ENCODE measurements around the gene FBL. TPM values are rescaled to one million over a fixed set of nuclear protein-coding genes. Genes with fewer than 3 reads are reported as not detected.

The FBL gene
- total and polyA plus RNA-seq, 10 of the 15 experiments (the other 5 are each of a cell fraction or from before 2014, with no cell fraction given), result 156 to 1,083 (median 478) TPM

DNA sequence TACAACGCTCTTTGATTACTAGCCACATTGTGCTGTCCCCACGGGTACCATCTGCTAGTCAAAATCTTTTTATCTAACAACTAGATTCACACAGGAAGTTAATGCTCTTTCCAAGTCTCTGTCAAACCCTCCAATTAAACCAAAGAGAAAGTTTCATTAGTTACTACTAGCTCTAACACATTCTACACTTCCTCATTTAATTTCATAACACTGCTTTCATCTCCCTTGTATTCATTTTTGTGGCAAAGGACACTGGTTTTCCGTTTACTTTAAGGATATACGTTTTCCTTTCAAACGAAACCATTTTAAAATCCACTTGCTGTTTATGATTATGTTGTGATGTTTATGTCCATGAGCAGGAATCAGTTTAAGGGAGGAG, 17.5 kb downstream of the FBL start (continued):
- no peak for TF ChIP-seq NR2C1 (IDR thresholded peaks at IDR 0.05)

DNA sequence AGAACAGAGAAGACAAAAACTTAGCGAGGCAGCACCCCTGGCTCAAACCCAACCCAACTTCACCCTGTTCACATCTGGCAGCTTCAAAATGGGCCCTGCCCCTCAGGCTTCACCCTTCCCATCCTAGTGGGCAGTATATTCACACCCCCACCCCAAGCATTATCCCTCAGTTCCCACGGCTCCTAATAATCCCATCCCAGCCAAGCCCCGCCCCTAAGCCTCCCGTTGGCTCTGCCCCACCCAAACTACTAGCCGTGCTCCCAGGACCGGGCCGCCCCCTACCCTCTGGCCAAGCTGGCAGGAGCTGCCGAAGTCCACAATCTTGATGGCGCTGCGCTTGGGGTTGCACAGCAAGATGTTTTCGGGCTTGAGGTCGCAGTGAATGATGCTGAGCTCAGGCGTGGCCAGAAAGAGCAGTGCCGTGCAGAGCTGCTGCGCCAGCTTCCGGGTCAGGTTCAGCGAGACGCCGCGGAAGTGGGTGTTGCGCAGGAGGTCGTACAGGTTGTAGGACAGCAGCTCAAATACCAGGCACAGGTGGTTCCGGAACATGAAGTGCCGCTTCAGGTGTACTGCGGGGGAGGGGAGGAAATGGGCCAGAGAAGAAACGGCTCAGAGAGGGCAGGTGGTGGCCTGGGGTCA, 18.0 kb downstream of the FBL start:
- intact Hi-C loops (cut with micrococcal nuclease; ENCODE audit: unreplicated experiment), result no loop called here
- no TSS peak for BruUV-seq (replicated peaks)
- Histone ChIP-seq H2AFZ (ENCODE audit: control insufficient read depth, low read depth, low read length) (no peak overlapping the region), H4K20me1 (ENCODE audit: control insufficient read depth, insufficient read depth) (no peaks in the 10 kb centered on the region), H3K4me1 (ENCODE audit: control insufficient read depth, insufficient read depth, low read length) (peaks cover 21% of the 10 kb centered on the region), H3K4me2 (ENCODE audit: control insufficient read depth, insufficient read depth) (no peak overlapping the region), H3K79me2 (ENCODE audit: control insufficient read depth, insufficient read depth, low read length) (peaks cover 13% of the 10 kb centered on the region), H3K4me3 (no peak overlapping the region), H3K27ac (ENCODE audit: control insufficient read depth, insufficient read depth) (no peak overlapping the region), H3K27me3 (replicated peaks in 1 of 2; ENCODE audit: control insufficient read depth in 2 of 2, insufficient read depth in 2 of 2, low read length in 1 of 2) (no peaks in the 10 kb centered on the region), H3K9ac (ENCODE audit: control insufficient read depth, insufficient read depth, low read length) (no peak overlapping the region), H3K36me3 (ENCODE audit: control insufficient read depth in 2 of 2, insufficient read depth in 2 of 2, low read length in 1 of 2) (peaks cover 19% of the 10 kb centered on the region in 2 experiments), H3K9me3 (replicated peaks; ENCODE audit: control insufficient read depth, insufficient read depth, low read length) (no peaks in the 10 kb centered on the region)
- DNase-seq (ENCODE audit: low read depth, low spot score) (no peak), ATAC-seq (no peak), FAIRE-seq (no peak)
- CTCF ChIA-PET, result interaction anchor here (0.9 to 4.1 kb wide), 4 partner anchors 15 to 154 kb away, joined by 3 to 19 read pairs (median 8); no protein-coding TSS in a partner anchor
- POLR2A ChIA-PET, result interaction anchor here (0.7 to 1.3 kb wide), 3 partner anchors 9 to 108 kb away, joined by 3 read pairs; partner anchors contain the start of gene FBL
- TF ChIP-seq, protein P1, sequence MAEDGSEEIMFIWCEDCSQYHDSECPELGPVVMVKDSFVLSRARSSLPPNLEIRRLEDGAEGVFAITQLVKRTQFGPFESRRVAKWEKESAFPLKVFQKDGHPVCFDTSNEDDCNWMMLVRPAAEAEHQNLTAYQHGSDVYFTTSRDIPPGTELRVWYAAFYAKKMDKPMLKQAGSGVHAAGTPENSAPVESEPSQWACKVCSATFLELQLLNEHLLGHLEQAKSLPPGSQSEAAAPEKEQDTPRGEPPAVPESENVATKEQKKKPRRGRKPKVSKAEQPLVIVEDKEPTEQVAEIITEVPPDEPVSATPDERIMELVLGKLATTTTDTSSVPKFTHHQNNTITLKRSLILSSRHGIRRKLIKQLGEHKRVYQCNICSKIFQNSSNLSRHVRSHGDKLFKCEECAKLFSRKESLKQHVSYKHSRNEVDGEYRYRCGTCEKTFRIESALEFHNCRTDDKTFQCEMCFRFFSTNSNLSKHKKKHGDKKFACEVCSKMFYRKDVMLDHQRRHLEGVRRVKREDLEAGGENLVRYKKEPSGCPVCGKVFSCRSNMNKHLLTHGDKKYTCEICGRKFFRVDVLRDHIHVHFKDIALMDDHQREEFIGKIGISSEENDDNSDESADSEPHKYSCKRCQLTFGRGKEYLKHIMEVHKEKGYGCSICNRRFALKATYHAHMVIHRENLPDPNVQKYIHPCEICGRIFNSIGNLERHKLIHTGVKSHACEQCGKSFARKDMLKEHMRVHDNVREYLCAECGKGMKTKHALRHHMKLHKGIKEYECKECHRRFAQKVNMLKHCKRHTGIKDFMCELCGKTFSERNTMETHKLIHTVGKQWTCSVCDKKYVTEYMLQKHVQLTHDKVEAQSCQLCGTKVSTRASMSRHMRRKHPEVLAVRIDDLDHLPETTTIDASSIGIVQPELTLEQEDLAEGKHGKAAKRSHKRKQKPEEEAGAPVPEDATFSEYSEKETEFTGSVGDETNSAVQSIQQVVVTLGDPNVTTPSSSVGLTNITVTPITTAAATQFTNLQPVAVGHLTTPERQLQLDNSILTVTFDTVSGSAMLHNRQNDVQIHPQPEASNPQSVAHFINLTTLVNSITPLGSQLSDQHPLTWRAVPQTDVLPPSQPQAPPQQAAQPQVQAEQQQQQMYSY (CRISPR knock-in tag; IDR thresholded peaks at IDR 0.05), result no peak
- peak; percentile 41; the same call in 1 of the 2 replicates for TF ChIP-seq NR2F1 (conservative IDR thresholded peaks at IDR 0.05)
- in situ Hi-C loops (cut with MboI), result no loop called here
- 95% methylated on average over 26 of the region's 26 CpGs for WGBS (ENCODE audit: insufficient coverage, insufficient replicate concordance, low lambda C conversion rate, missing lambda C conversion rate)
- SMC1A ChIA-PET (ENCODE audit: uncharacterized antibody, unreplicated experiment), result interaction anchor here (1.2 to 2.2 kb wide), 4 partner anchors 8 to 15 kb away, joined by 3 to 7 read pairs (median 5); no protein-coding TSS in a partner anchor
- RAD21 ChIA-PET (ENCODE audit: unreplicated experiment), result interaction anchor here (0.5 to 1.5 kb wide), 6 partner anchors 9 to 53 kb away, joined by 3 to 6 read pairs (median 4); no protein-coding TSS in a partner anchor

All from GM12878 (cell line).